Sigmoid colon (tissue), 7 donors: Measurements from ENCODE around the gene REC114. TPM values are rescaled to one million over a fixed set of nuclear protein-coding genes. Genes with fewer than 3 reads are reported as not detected.
"Not testable (repeated sequence)": the region's sequence is repeated elsewhere in the genome, so short reads cannot be mapped to it uniquely, and the experiment has no call there.

Experiments used
- DNase-seq: peaks from one replicate; pipeline ENCODE4 v3.0.0-alpha.2; 2019
- H3K27ac ChIP-seq, 4 donors: fragments of 200-600 bp; sonication (generic); one replicate each; pipeline ENCODE4 v1.5.1; 2016 to 2019; ENCODE audit warnings: mild to moderate bottlenecking in 1 of 4
- H3K27me3 ChIP-seq, 3 donors: fragments of 200-600 bp; sonication (generic); one replicate each; pipeline ENCODE4 v1.5.1; 2019; ENCODE audit warnings: mild to moderate bottlenecking in 1 of 3
- H3K36me3 ChIP-seq, 4 donors: fragments of 200-600 bp; sonication (generic); one replicate each; pipeline ENCODE4 v1.5.1; 2016 to 2019
- H3K4me1 ChIP-seq, 4 donors: fragments of 200-600 bp; sonication (generic); one replicate each; pipeline ENCODE4 v1.5.1; 2017 to 2019
- H3K4me3 ChIP-seq, 4 donors: fragments of 200-600 bp; sonication (generic); one replicate each; pipeline ENCODE4 v1.5.1; 2017 to 2019; ENCODE audit warnings: mild to moderate bottlenecking in 2 of 4, moderate library complexity in 1 of 4
- H3K9me3 ChIP-seq, 4 donors: fragments of 200-600 bp in 3 of 4; sonication (generic) in 3 of 4; one replicate each; pipeline versions ENCODE4 v1.5.1 to v1.6.1; 2013 to 2019
- EP300 ChIP-seq, 4 donors: sonication (generic); formaldehyde crosslinking; IDR thresholded peaks; one replicate each; pipeline ENCODE4 v1.6.1; 2017; ENCODE audit warnings: antibody characterized with exemption in 4 of 4
- POLR2A ChIP-seq, 2 donors: fragments of 450-650 bp; IDR thresholded peaks; one replicate each; pipeline ENCODE4 v1.6.1; 2016; ENCODE audit warnings: antibody characterized with exemption in 2 of 2, mild to moderate bottlenecking in 2 of 2, moderate library complexity in 2 of 2
- POLR2AphosphoS5 ChIP-seq, 4 donors: sonication (generic); formaldehyde crosslinking; IDR thresholded peaks; one replicate each; pipeline ENCODE4 v1.6.1; 2017; ENCODE audit warnings: antibody characterized with exemption in 4 of 4
- WGBS, 2 donors: extraction: QIAGEN DNeasy Blood & Tissue Kit; methylation state at CpG; one replicate each; pipeline ENCODE4 v1.1.7; 2013; 5-methylcytosine and 5-hydroxymethylcytosine counted together
- intact Hi-C: fragments of 100-400 bp; cut with DNase I; formaldehyde crosslinking; loops from one replicate; pipeline ENCODE4 v1.15.1; 2023
- polyA plus RNA-seq, 3 donors: library from polyadenylated mRNA; stranded (reverse); fragments of 200-250 nt; gene quantifications; one replicate each; pipeline ENCODE4 v1.2.3, GENCODE V29; 2013
- total RNA-seq, 4 donors: library from RNA; depleted of rRNA; stranded (reverse); fragments of >200 nt; gene quantifications; one replicate each; pipeline ENCODE4 v1.1.0, GENCODE V29; 2016
- TF ChIP-seq, protein P1 (sequence below), 4 experiments: fragments of 450-650 bp in 3 of 4; fragments of 200-600 bp in 1 of 4; IDR thresholded peaks; one replicate each; pipeline ENCODE4 v1.5.1; 2016 to 2019; ENCODE audit warnings: antibody characterized with exemption in 4 of 4, mild to moderate bottlenecking in 3 of 4, moderate library complexity in 2 of 4
- donor health status: healthy with polysubstance abuse.
- donor health status: Bipolar disorder and iron deficiency.
- donor health status: healthy.

Gene REC114
- total and polyA plus RNA-seq, 7 donors, result not detected

DNA sequence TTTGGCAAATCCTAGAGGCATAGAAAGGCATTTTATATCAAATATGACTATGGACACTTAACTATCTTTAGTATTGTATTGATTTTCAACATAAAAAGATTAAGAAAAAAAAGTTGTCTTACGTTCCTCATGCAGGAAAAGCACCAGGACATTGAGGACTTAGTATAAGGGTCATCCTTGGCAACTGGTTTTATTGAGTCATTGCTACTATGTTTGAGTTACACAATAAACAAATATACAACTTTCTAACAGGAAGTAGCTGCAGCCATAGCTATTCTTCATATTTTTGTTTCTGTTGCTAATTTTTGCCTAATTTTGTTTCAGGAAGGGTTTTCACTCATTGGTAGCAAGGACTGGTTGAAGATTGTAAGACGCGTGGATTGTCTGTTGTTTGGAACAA is 97.2 kb downstream of the REC114 start:
- peaks cover 0 to 6% (median 0%) of the 10 kb centered on the region in 4 donors for H3K36me3 ChIP-seq
- TF ChIP-seq POLR2AphosphoS5 (IDR thresholded peaks at IDR 0.05) (no peak), EP300 (IDR thresholded peaks at IDR 0.05) (no peak), POLR2A (IDR thresholded peaks at IDR 0.05) (no peak)
- TF ChIP-seq, protein P1, sequence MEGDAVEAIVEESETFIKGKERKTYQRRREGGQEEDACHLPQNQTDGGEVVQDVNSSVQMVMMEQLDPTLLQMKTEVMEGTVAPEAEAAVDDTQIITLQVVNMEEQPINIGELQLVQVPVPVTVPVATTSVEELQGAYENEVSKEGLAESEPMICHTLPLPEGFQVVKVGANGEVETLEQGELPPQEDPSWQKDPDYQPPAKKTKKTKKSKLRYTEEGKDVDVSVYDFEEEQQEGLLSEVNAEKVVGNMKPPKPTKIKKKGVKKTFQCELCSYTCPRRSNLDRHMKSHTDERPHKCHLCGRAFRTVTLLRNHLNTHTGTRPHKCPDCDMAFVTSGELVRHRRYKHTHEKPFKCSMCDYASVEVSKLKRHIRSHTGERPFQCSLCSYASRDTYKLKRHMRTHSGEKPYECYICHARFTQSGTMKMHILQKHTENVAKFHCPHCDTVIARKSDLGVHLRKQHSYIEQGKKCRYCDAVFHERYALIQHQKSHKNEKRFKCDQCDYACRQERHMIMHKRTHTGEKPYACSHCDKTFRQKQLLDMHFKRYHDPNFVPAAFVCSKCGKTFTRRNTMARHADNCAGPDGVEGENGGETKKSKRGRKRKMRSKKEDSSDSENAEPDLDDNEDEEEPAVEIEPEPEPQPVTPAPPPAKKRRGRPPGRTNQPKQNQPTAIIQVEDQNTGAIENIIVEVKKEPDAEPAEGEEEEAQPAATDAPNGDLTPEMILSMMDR (IDR thresholded peaks at IDR 0.05), result no peak
- no peaks in the 10 kb centered on the region for H3K9me3 ChIP-seq
- intact Hi-C loops, result no loop called here
- no peaks in the 10 kb centered on the region for H3K4me1 ChIP-seq
- no peak overlapping the region for H3K27ac ChIP-seq
- no peak overlapping the region for H3K4me3 ChIP-seq
- no peak for DNase-seq
- no peaks in the 10 kb centered on the region for H3K27me3 ChIP-seq
- 72 to 75% methylated on average over 3 of the region's 3 CpGs for WGBS, 2 donors

DNA sequence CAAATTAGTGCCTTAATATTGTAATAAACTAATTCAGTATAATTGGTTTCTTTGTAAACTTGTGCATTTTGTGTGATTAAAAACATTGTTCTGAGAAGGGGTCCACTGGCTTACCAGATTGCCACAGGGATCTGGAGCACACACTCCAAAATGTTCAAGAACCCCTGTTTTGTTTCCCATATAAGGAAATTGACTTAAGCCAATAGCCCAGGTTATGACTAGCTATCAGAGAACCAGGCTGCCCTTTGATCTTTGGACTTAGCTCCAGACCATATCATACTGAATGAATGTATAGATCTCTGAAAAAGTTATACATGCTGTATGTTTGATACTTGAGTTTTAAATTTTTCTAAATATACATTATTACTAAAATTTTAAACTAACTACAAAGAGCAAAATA is 98.5 kb downstream of the REC114 start:
- TF ChIP-seq EP300 (IDR thresholded peaks at IDR 0.05) (no peak), POLR2AphosphoS5 (IDR thresholded peaks at IDR 0.05) (no peak), POLR2A (IDR thresholded peaks at IDR 0.05) (no peak)
- TF ChIP-seq, protein P1 (IDR thresholded peaks at IDR 0.05), result no peak

DNA sequence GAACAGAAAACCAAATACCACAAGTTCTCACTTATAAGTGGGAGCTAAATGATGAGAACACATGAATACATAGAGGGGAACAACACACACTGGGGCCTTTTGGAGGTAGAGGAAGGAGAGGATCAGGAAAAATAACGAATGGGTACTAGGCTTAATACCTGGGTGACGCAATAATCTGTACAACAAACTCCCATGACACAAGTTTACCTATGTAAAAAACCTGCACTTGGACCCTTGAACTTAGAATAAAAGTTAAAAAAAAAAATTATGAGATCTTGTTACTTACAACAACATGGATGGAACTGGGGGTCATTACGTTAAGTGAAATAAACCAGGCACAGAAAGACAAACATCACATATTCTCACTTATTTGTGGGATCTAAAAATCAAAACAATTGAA is 106.0 kb downstream of the REC114 start:
- H3K4me3 ChIP-seq, H3K27me3 ChIP-seq, H3K4me1 ChIP-seq, intact Hi-C loops, H3K27ac ChIP-seq, H3K9me3 ChIP-seq, DNase-seq: not testable (repeated sequence)
- peaks cover 0 to 16% (median 4%) of the 10 kb centered on the region in 4 donors for H3K36me3 ChIP-seq
- 91 to 96% methylated on average over 3 of the region's 3 CpGs for WGBS, 2 donors

More for the DNA sequence above, 98.5 kb downstream of the REC114 start:
- no peaks in the 10 kb centered on the region for H3K9me3 ChIP-seq
- no peak overlapping the region for H3K4me3 ChIP-seq
- H3K27ac ChIP-seq, result no peak overlapping the region
- H3K36me3 ChIP-seq, result peaks cover 0 to 10% (median 0%) of the 10 kb centered on the region in 4 donors
- DNase-seq, result no peak
- no peaks in the 10 kb centered on the region for H3K4me1 ChIP-seq
- H3K27me3 ChIP-seq, result no peaks in the 10 kb centered on the region
- intact Hi-C loops, result no loop called here

DNA sequence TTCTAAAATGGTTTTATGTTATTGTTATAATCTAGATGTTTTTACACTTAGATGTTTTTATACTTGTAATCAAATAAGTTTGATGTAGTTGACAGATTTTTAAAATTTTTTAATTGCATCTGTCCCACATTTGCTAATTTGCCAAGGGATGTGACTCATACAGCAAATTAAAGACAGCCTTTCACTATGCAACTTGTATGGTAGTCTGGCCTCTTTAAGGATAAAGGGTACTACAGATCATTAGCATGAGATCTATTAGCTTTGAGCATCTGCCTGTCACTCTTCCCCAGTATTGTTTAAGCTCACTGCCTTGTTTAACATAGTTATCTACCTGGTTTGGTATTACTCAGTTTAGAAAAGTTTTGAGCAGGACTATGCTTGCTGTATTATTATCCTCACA is 107.2 kb downstream of the REC114 start:
- Histone ChIP-seq H3K36me3 (peaks cover 0 to 13% (median 5%) of the 10 kb centered on the region in 4 donors), H3K4me3 (no peak overlapping the region), H3K27ac (no peak overlapping the region), H3K27me3 (no peaks in the 10 kb centered on the region), H3K9me3 (no peaks in the 10 kb centered on the region), H3K4me1 (no peaks in the 10 kb centered on the region)
- TF ChIP-seq, protein P1 (IDR thresholded peaks at IDR 0.05), result no peak
- no peak for TF ChIP-seq EP300 (IDR thresholded peaks at IDR 0.05)
- no peak for TF ChIP-seq POLR2A (IDR thresholded peaks at IDR 0.05)
- TF ChIP-seq POLR2AphosphoS5 (IDR thresholded peaks at IDR 0.05), result no peak
- no peak for DNase-seq
- intact Hi-C loops, result no loop called here

DNA sequence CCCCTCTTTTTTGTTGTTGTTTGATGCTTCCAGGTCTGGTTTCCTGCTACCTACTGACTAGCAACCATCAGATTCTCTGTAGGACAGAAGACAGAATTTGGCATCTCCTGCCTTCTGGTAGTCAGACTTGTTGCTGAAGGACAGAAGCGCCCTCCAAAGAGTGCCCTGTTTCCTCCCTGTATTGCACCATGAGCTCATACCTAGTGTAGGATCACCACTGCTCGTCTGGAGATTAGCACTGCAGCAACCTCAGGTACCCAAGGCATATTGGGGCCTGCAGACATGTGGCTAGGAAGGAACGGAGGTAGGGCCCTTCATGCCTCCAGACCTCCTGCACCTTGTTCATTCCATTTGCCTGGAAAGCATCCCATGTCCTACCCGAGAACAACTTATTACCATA is 112.1 kb downstream of the REC114 start:
- H3K36me3 ChIP-seq, result peaks cover 6 to 59% (median 31%) of the 10 kb centered on the region in 4 donors
- intact Hi-C loops, result no loop called here
- TF ChIP-seq POLR2A (IDR thresholded peaks at IDR 0.05) (no peak), POLR2AphosphoS5 (IDR thresholded peaks at IDR 0.05) (no peak)
- no peak for DNase-seq
- WGBS, 2 donors, result 91 to 96% methylated on average over 4 of the region's 4 CpGs
- H3K9me3 ChIP-seq, result no peaks in the 10 kb centered on the region
- no peaks in the 10 kb centered on the region for H3K27me3 ChIP-seq
- no peak overlapping the region for H3K27ac ChIP-seq
- no peak overlapping the region for H3K4me3 ChIP-seq
- H3K4me1 ChIP-seq, result no peaks in the 10 kb centered on the region

DNA sequence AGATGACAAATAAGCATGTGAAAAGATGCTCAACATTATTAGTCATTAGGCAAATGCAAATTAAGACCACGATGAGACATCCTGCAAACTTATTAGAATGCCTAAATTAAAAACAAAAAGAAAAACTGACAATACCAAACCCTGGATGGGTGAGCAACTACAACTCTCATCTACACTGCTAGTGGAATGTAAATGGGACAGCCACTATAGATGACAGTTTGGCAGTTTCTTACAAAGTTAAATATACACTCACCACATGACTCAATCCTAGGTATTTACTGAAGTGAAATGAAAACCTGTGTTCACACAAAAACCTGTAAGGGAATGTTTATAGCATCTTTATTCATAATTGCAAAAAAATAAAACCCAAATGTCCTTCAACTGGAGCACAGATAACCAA is 115.6 kb downstream of the REC114 start:
- Histone ChIP-seq H3K27ac (no peak overlapping the region), H3K9me3 (no peaks in the 10 kb centered on the region), H3K27me3 (no peaks in the 10 kb centered on the region), H3K4me3 (no peak overlapping the region), H3K4me1 (peaks cover 0 to 1% (median 0%) of the 10 kb centered on the region in 4 donors), H3K36me3 (peaks cover 13 to 87% (median 46%) of the 10 kb centered on the region in 4 donors)
- 84 to 92% methylated on average over 1 of the region's 1 CpG for WGBS, 2 donors
- DNase-seq, result no peak
- intact Hi-C loops, result no loop called here
- TF ChIP-seq, protein P1 (IDR thresholded peaks at IDR 0.05), result no peak
- no peak for TF ChIP-seq POLR2A (IDR thresholded peaks at IDR 0.05)
- no peak for TF ChIP-seq POLR2AphosphoS5 (IDR thresholded peaks at IDR 0.05)
- TF ChIP-seq EP300 (IDR thresholded peaks at IDR 0.05), result no peak
